AG09309 (cell line): ENCODE measurements around the gene KCNE4.
"Not testable (repeated sequence)": the region's sequence is repeated elsewhere in the genome, so short reads cannot be mapped to it uniquely, and the experiment has no call there.

ENCODE experiments used
- DNase-seq: peaks from one replicate; pipeline ENCODE4 v3.0.0-alpha.2; 2010; ENCODE audit warnings: low read depth
- H3K4me3 ChIP-seq: 2 replicates; pipeline ENCODE4 v1.5.1; 2011; ENCODE audit warnings: mild to moderate bottlenecking, low read depth, low read length, moderate library complexity; ENCODE audit not compliant: control insufficient read depth
- CTCF ChIP-seq: IDR thresholded peaks from 2 replicates; pipeline ENCODE4 v1.5.1; 2011; ENCODE audit warnings: mild to moderate bottlenecking, low read depth, low read length, inconsistent platforms; ENCODE audit not compliant: insufficient read depth, control insufficient read depth; ENCODE audit errors: missing control alignments

Gene KCNE4

GRCh38 chr2:223075301-223076270 is 23.6 kb downstream of the KCNE4 start:
- TF ChIP-seq CTCF: no peak

GRCh38 chr2:223076573-223076972 is 24.6 kb downstream of the KCNE4 start:
- H3K4me3 ChIP-seq: no peak overlapping the region
- no peak for TF ChIP-seq CTCF
- DNase-seq: peak; percentile 61

More at GRCh38 chr2:223075301-223076270, 23.6 kb downstream of the KCNE4 start:
- no peak for DNase-seq
- H3K4me3 ChIP-seq: no peak overlapping the region

- TF ChIP-seq CTCF: no peak
- no peak overlapping the region for H3K4me3 ChIP-seq
- no peak for DNase-seq
These were observed 26.5 kb downstream of the KCNE4 start for GRCh38 chr2:223078482-223078881.

- no peak overlapping the region for H3K4me3 ChIP-seq
- TF ChIP-seq CTCF: no peak
- DNase-seq: no peak
These were observed 27.4 kb downstream of the KCNE4 start for GRCh38 chr2:223079378-223079777.

GRCh38 chr2:223079925-223080324 is 27.9 kb downstream of the KCNE4 start:
- no peak for DNase-seq
- no peak overlapping the region for H3K4me3 ChIP-seq
- TF ChIP-seq CTCF: no peak

- not testable (repeated sequence) for DNase-seq
These were observed 28.9 kb downstream of the KCNE4 start for GRCh38 chr2:223080790-223081360.

GRCh38 chr2:223081789-223082188 is 29.8 kb downstream of the KCNE4 start:
- no peak for DNase-seq
- no peak for TF ChIP-seq CTCF
- no peak overlapping the region for H3K4me3 ChIP-seq

More at GRCh38 chr2:223080790-223081360, 28.9 kb downstream of the KCNE4 start:
- H3K4me3 ChIP-seq: not testable (repeated sequence)
